T-helper 2 cell (primary cell): ENCODE results near the gene NFKBIB.
A peak's percentile ranks its signal among the peaks of the same experiment; 100 is the strongest.
"Not testable (repeated sequence)": the region's sequence is repeated elsewhere in the genome, so short reads cannot be mapped to it uniquely, and the experiment has no call there.

Experiments used
- DNase-seq, 5 experiments: peaks; one replicate each; pipeline versions ENCODE4 v3.0.0 to v3.0.0-alpha.2; 2012 to 2022

The NFKBIB gene

GRCh38 chr19:38875656-38876395 is 23.9 kb upstream of the NFKBIB start:
- peak in 1 of 5 experiments; percentile 29 for DNase-seq

GRCh38 chr19:38877781-38878574 is 21.8 kb upstream of the NFKBIB start, which contains the start of gene RINL:
Gene RINL (minus strand): TSS chr19:38878275. CDS start chr19:38876742, 1,533 bp downstream.
- DNase-seq: peak; percentile 23 to 90 (median 59)

GRCh38 chr19:38878575-38879399 is 21.0 kb upstream of the NFKBIB start:
- DNase-seq: peak in 1 of 5 experiments; percentile 24

- DNase-seq: no peak
Measured at GRCh38 chr19:38879400-38879751, 20.4 kb upstream of the NFKBIB start.

GRCh38 chr19:38880076-38880881 is 19.5 kb upstream of the NFKBIB start:
- no peak for DNase-seq

GRCh38 chr19:38880882-38881609 is 18.7 kb upstream of the NFKBIB start:
- DNase-seq: no peak

GRCh38 chr19:38883286-38883685 is 16.5 kb upstream of the NFKBIB start:
- DNase-seq: no peak

- not testable (repeated sequence) for DNase-seq
Measured at GRCh38 chr19:38884691-38885090, 15.1 kb upstream of the NFKBIB start.

- no peak for DNase-seq
Measured at GRCh38 chr19:38888876-38889275, 10.9 kb upstream of the NFKBIB start.

- no peak for DNase-seq
Measured at GRCh38 chr19:38889803-38890202, 10.0 kb upstream of the NFKBIB start.

- no peak for DNase-seq
Measured at GRCh38 chr19:38890686-38891085, 9.1 kb upstream of the NFKBIB start.

GRCh38 chr19:38891771-38892170 is 8.0 kb upstream of the NFKBIB start:
- DNase-seq: no peak

- no peak for DNase-seq
Measured at GRCh38 chr19:38892841-38893240, 6.9 kb upstream of the NFKBIB start.

- no peak for DNase-seq
Measured at GRCh38 chr19:38893341-38893771, 6.4 kb upstream of the NFKBIB start.

- DNase-seq: no peak
Measured at GRCh38 chr19:38894968-38895367, 4.8 kb upstream of the NFKBIB start.

- no peak for DNase-seq
Measured at GRCh38 chr19:38898788-38899446, 852 bp upstream of the NFKBIB start.

- no peak for DNase-seq
Measured at GRCh38 chr19:38900202-38900629, 447 bp downstream of the NFKBIB start.

GRCh38 chr19:38900743-38901190 is 998 bp downstream of the NFKBIB start:
- no peak for DNase-seq

GRCh38 chr19:38901683-38902082 is 1.9 kb downstream of the NFKBIB start:
- DNase-seq: no peak
